HepG2 (cell line): ENCODE results near the gene CENPK. TPM values are rescaled to one million over a fixed set of nuclear protein-coding genes. Genes with fewer than 3 reads are reported as not detected.

Source experiments
- ATF2 ChIP-seq: sonication (generic); formaldehyde crosslinking; IDR thresholded peaks from 2 replicates; pipeline ENCODE4 v1.4.0; 2020; ENCODE audit warnings: missing genetic modification reagents
- CREB3 ChIP-seq: sonication (generic); formaldehyde crosslinking; IDR thresholded peaks from 2 replicates; pipeline ENCODE4 v1.5.0; 2020; ENCODE audit warnings: missing genetic modification reagents
- HNF1A ChIP-seq, 2 experiments: sonication (generic) in 1 of 2; formaldehyde crosslinking in 1 of 2; IDR thresholded peaks; 2 replicates each; pipeline versions ENCODE4 v1.4.0 to v1.6.1; 2016 to 2020; ENCODE audit warnings: borderline replicate concordance in 1 of 2, low read depth in 1 of 2, mild to moderate bottlenecking in 1 of 2, missing genetic modification reagents in 1 of 2
- MAF1 ChIP-seq: sonication (generic); formaldehyde crosslinking; IDR thresholded peaks from 2 replicates; pipeline ENCODE4 v1.5.0; 2020; ENCODE audit warnings: missing genetic modification reagents, borderline replicate concordance
- MAFG ChIP-seq: sonication (generic); formaldehyde crosslinking; IDR thresholded peaks from 2 replicates; pipeline ENCODE4 v1.5.1; 2020; ENCODE audit warnings: mild to moderate bottlenecking, missing genetic modification reagents
- MTF2 ChIP-seq: sonication (generic); formaldehyde crosslinking; IDR thresholded peaks from 2 replicates; pipeline ENCODE4 v1.5.0; 2020; ENCODE audit warnings: missing genetic modification reagents, borderline replicate concordance
- MXD4 ChIP-seq: IDR thresholded peaks from 2 replicates; pipeline ENCODE4 v1.6.1; 2016; ENCODE audit warnings: mild to moderate bottlenecking, missing biosample characterization, missing genetic modification reagents
- NFE2L1 ChIP-seq: sonication (generic); formaldehyde crosslinking; IDR thresholded peaks from 2 replicates; pipeline ENCODE4 v1.4.0; 2020; ENCODE audit warnings: missing genetic modification reagents, mild to moderate bottlenecking, borderline replicate concordance
- PHF8 ChIP-seq: sonication (generic); formaldehyde crosslinking; IDR thresholded peaks from 2 replicates; pipeline ENCODE4 v1.5.0; 2020; ENCODE audit warnings: missing genetic modification reagents
- PPARG ChIP-seq: conservative IDR thresholded peaks from 2 replicates; pipeline ENCODE4 v1.6.1; 2016; ENCODE audit warnings: missing biosample characterization, missing genetic modification reagents
- SMARCC2 ChIP-seq: fragments of 450-650 bp; IDR thresholded peaks from 2 replicates; pipeline ENCODE4 v1.6.1; 2017; ENCODE audit warnings: antibody characterized with exemption, mild to moderate bottlenecking
- SNAPC5 ChIP-seq: sonication (generic); formaldehyde crosslinking; IDR thresholded peaks from 2 replicates; pipeline ENCODE4 v1.8.1; 2023; ENCODE audit warnings: mild to moderate bottlenecking, missing genetic modification reagents, borderline replicate concordance
- SP1 ChIP-seq, 2 experiments: fragments of 450-650 bp in 1 of 2; sonication (generic) in 1 of 2; formaldehyde crosslinking in 1 of 2; IDR thresholded peaks; 2 replicates each; pipeline versions ENCODE4 v1.4.0 to v1.6.1; 2016 to 2020; ENCODE audit warnings: missing genetic modification reagents in 1 of 2
- ZBTB21 ChIP-seq: sonication (generic); formaldehyde crosslinking; IDR thresholded peaks from 2 replicates; pipeline ENCODE4 v1.4.0; 2020; ENCODE audit warnings: missing genetic modification reagents
- ZFP36 ChIP-seq: fragments of 150-350 bp; IDR thresholded peaks from 2 replicates; pipeline ENCODE4 v1.6.1; 2018; ENCODE audit warnings: borderline replicate concordance, low read length, low read depth; ENCODE audit not compliant: partially characterized antibody
- ZFY ChIP-seq: sonication (generic); formaldehyde crosslinking; IDR thresholded peaks from 2 replicates; pipeline ENCODE4 v1.4.0; 2020; ENCODE audit warnings: missing genetic modification reagents
- ZKSCAN8 ChIP-seq: IDR thresholded peaks from 2 replicates; pipeline ENCODE4 v1.6.1; 2016; ENCODE audit warnings: borderline replicate concordance, missing genetic modification reagents, missing compliant biosample characterization
- ZNF260 ChIP-seq: sonication (generic); formaldehyde crosslinking; IDR thresholded peaks from 2 replicates; pipeline ENCODE4 v1.4.0; 2020; ENCODE audit warnings: missing genetic modification reagents, low read depth, mild to moderate bottlenecking, borderline replicate concordance
- ZNF3 ChIP-seq: IDR thresholded peaks from 2 replicates; pipeline ENCODE4 v1.7.0; 2017; ENCODE audit warnings: inconsistent platforms
- ZNF326 ChIP-seq: sonication (generic); formaldehyde crosslinking; IDR thresholded peaks from 2 replicates; pipeline ENCODE4 v1.4.0; 2020; ENCODE audit warnings: missing genetic modification reagents, borderline replicate concordance
- ZNF329 ChIP-seq: sonication (generic); formaldehyde crosslinking; IDR thresholded peaks from 2 replicates; pipeline ENCODE4 v1.9.0; 2021; ENCODE audit warnings: low read depth, mild to moderate bottlenecking, missing genetic modification reagents
- ZNF546 ChIP-seq: sonication (generic); formaldehyde crosslinking; conservative IDR thresholded peaks from 2 replicates; pipeline ENCODE4 v1.8.1; 2023; ENCODE audit warnings: mild to moderate bottlenecking, missing genetic modification reagents
- ZNF891 ChIP-seq: sonication (generic); formaldehyde crosslinking; IDR thresholded peaks from 2 replicates; pipeline ENCODE4 v1.5.0; 2020; ENCODE audit warnings: mild to moderate bottlenecking, missing genetic modification reagents
- polyA plus RNA-seq, 8 experiments: library from polyadenylated mRNA; depleted of rRNA in 3 of 8; stranded (reverse) in 7 of 8; unstranded in 1 of 8; fragments of >200 nt; fragmentation: Illumina TruSeq in 4 of 8; extraction: Trizol in 4 of 8; gene quantifications; 2 replicates each; pipeline versions ENCODE4 v1.2.1 to v1.2.3, GENCODE V29; 2011 to 2016; ENCODE audit warnings: low read depth in 4 of 8, missing spikeins in 1 of 8, mixed read lengths in 1 of 8; ENCODE audit not compliant: insufficient read depth in 1 of 8
- total RNA-seq, 5 experiments: library from RNA; depleted of rRNA; stranded (reverse); fragments of >200 nt; fragmentation: Illumina TruSeq; extraction: Trizol; gene quantifications; 2 replicates each; pipeline ENCODE4 v1.2.3, GENCODE V29; 2016; ENCODE audit warnings: low read depth in 1 of 5

CENPK gene
- total and polyA plus RNA-seq, 2 of the 13 experiments (the other 11 are each of a cell fraction or from before 2014, with no cell fraction given), result 14.3 to 54.4 TPM

- TF ChIP-seq HNF1A (IDR thresholded peaks at IDR 0.05; ENCODE audit: low read depth) (no peak), HNF1A (CRISPR knock-in tag; IDR thresholded peaks at IDR 0.05; ENCODE audit: borderline replicate concordance) (peak; percentile 62), ZFP36 (no peak), PHF8 (CRISPR knock-in tag) (peak; percentile 84), ATF2 (peak; percentile 31; the same call in 1 of the 2 replicates), ZKSCAN8 (CRISPR knock-in tag) (no peak), ZNF329 (CRISPR knock-in tag) (no peak), NFE2L1 (CRISPR knock-in tag) (no peak), ZBTB21 (CRISPR knock-in tag) (no peak; the same call in 1 of the 2 replicates), SNAPC5 (CRISPR knock-in tag) (no peak), ZNF260 (CRISPR knock-in tag) (no peak), ZFY (CRISPR knock-in tag) (peak; percentile 62), MAFG (no peak), MXD4 (peak; percentile 78; the same call in 1 of the 2 replicates), ZNF891 (no peak), MTF2 (CRISPR knock-in tag) (no peak), ZNF326 (no peak), ZNF3 (no peak), SMARCC2 (no peak), ZNF546 (CRISPR knock-in tag) (no peak), CREB3 (CRISPR knock-in tag) (no peak), SP1 (IDR thresholded peaks at IDR 0.05) (no peak), SP1 (CRISPR knock-in tag; IDR thresholded peaks at IDR 0.05) (no peak), MAF1 (CRISPR knock-in tag) (0 out of 2 replicates have a peak, but pooled peaks have one; percentile 50), PPARG (CRISPR knock-in tag) (no peak)
Observed at GRCh38 chr5:65562731-65563701, at the start of gene CENPK, which contains the start of gene PPWD1 (continued).
